ENCODE measurements around the gene KCTD13. TPM values are rescaled to one million over a fixed set of nuclear protein-coding genes. Genes with fewer than 3 reads are reported as not detected.
A peak's percentile ranks its signal among the peaks of the same experiment; 100 is the strongest.

The KCTD13 gene, protein sequence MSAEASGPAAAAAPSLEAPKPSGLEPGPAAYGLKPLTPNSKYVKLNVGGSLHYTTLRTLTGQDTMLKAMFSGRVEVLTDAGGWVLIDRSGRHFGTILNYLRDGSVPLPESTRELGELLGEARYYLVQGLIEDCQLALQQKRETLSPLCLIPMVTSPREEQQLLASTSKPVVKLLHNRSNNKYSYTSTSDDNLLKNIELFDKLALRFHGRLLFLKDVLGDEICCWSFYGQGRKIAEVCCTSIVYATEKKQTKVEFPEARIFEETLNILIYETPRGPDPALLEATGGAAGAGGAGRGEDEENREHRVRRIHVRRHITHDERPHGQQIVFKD
- total RNA-seq (10 to 100 TPM; 25.0 to 31.4 TPM), polyA plus RNA-seq (10 to 100 TPM in 1 of 2 donors, 1 to 10 TPM in 1; 5.3 to 20.8 TPM)
- long read RNA-seq, donor 1, transcript KCTD13-208 (6 exons, 2,528 nt), result major isoform, 13 of 19 reads
- long read RNA-seq, donor 1, partial matches to known transcripts, result 2 of 19 reads
- long read RNA-seq, donor 1, other reads (novel, unspliced or antisense), result 3 of 19 reads
- long read RNA-seq, donor 2, partial matches to known transcripts, result 0 of 9 reads
- long read RNA-seq, donor 2, other reads (novel, unspliced or antisense), result 7 of 9 reads

DNA sequence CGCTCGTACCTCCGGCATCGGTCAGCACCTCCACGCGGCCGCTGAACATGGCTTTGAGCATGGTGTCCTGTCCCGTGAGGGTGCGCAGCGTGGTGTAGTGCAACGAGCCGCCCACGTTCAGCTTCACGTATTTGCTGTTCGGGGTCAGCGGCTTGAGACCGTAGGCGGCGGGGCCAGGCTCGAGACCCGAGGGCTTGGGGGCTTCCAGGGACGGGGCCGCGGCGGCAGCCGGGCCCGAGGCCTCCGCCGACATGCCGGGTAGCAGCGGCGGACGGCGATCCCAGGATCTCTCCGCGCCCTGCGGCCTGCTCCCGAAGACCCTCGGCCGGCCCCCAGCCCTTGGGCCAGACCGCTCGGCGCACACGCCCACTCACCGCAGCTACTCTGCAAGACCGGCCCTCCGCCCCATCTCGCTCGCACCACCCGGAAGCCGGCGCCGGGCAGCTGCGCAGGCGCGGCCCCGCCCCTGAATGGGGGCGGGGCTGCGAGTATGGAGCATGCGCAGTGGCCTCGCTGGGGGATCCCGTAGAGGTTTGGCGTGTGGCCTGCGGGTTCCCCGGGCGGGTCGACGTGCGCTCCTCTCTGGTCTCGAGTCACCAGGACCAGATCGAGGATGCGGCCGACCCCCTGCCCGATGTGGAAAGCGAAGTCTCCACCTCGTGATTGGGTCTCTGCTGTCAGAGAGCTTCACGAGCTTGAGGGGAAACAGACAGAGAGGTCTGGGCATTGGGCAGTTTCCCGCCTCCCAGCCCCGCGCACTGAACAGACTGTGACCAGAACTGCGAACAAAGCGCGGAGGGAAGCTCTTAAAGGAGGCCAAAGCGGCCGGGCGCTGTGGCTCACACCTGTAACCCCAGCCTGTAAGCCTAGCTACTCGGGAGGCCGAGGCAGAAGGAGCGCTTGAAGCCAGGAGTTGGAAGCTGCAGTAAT is at the start of gene KCTD13:
Gene KCTD13, minus strand, starts transcription at position 446 of the 930 bp plus-strand sequence. Its CDS starts 193 bp downstream, at position 253.
- no peaks in the 10 kb centered on the region for H3K9me3 ChIP-seq (ENCODE audit: control insufficient read depth, low read length)
- DNase-seq (peak; percentile 88 to 95), ATAC-seq (ENCODE audit: low FRiP score) (peak; percentile 99)
- H3K27ac ChIP-seq (ENCODE audit: low read depth in 1 of 2, low read length in 2 of 2), result peak within 1 kb of the TSS in 1 of 2 donors; percentile 55
- H3K4me3 ChIP-seq (ENCODE audit: low read length in 2 of 2), result peak within 1 kb of the TSS; percentile 80 to 85
- no peaks in the 10 kb centered on the region for H3K27me3 ChIP-seq (ENCODE audit: control insufficient read depth in 1 of 2, insufficient read depth in 2 of 2, low read length in 1 of 2)
- H3K4me1 ChIP-seq (ENCODE audit: control insufficient read depth in 1 of 2, insufficient read depth in 2 of 2, low read length in 2 of 2), result no peaks in the 10 kb centered on the region
- intact Hi-C loops (cut with DNase I), result loop anchor here (2.0 to 5.0 kb wide), 3 partner anchors 35 to 69 kb away; partner anchors contain the start of genes HIRIP3 (in 1 of the 2) and TMEM219 (in 1 of the 2)
- no peaks in the 10 kb centered on the region for H3K36me3 ChIP-seq (ENCODE audit: control insufficient read depth in 1 of 2, insufficient read depth in 2 of 2, low read length in 1 of 2)
- 0 to 1% methylated on average over 62 to 89 of the region's 89 CpGs for WGBS, 2 donors

DNA sequence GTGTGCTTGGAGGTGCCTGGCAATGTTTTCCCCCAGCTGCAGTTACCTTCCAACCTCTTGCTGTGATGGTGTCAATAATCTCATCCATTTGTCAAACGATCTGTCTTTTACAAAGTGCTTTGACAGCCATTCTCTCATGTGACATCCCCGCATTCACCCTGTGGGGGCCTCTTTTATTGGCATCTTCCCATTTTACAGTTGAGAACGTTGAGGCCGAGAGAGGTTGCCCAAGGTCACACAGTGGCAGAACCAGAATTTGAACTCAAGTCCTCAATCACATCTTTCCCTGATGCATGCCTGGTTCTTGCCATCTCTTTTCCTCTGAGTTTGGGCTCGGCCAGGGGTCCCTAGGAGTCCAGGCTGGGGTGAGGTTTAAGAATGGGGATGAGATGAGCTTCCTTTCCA is 49.1 kb upstream of the KCTD13 start:
- peak in 1 of 2 donors; percentile 8 for DNase-seq
- Histone ChIP-seq H3K27ac (ENCODE audit: low read depth in 1 of 2, low read length in 2 of 2) (no peak overlapping the region), H3K9me3 (ENCODE audit: control insufficient read depth, low read length) (no peaks in the 10 kb centered on the region), H3K4me3 (ENCODE audit: low read length in 2 of 2) (peak overlapping the region in 1 of 2 donors; percentile 85), H3K4me1 (ENCODE audit: control insufficient read depth in 1 of 2, insufficient read depth in 2 of 2, low read length in 2 of 2) (peaks cover 0 to 4% of the 10 kb centered on the region in 2 donors), H3K36me3 (ENCODE audit: control insufficient read depth in 1 of 2, insufficient read depth in 2 of 2, low read length in 1 of 2) (no peaks in the 10 kb centered on the region), H3K27me3 (ENCODE audit: control insufficient read depth in 1 of 2, insufficient read depth in 2 of 2, low read length in 1 of 2) (no peaks in the 10 kb centered on the region)
- no peak for ATAC-seq (ENCODE audit: low FRiP score)
- intact Hi-C loops (cut with DNase I), result no loop called here
- WGBS, 2 donors, result 55 to 58% methylated on average over 5 of the region's 5 CpGs

DNA sequence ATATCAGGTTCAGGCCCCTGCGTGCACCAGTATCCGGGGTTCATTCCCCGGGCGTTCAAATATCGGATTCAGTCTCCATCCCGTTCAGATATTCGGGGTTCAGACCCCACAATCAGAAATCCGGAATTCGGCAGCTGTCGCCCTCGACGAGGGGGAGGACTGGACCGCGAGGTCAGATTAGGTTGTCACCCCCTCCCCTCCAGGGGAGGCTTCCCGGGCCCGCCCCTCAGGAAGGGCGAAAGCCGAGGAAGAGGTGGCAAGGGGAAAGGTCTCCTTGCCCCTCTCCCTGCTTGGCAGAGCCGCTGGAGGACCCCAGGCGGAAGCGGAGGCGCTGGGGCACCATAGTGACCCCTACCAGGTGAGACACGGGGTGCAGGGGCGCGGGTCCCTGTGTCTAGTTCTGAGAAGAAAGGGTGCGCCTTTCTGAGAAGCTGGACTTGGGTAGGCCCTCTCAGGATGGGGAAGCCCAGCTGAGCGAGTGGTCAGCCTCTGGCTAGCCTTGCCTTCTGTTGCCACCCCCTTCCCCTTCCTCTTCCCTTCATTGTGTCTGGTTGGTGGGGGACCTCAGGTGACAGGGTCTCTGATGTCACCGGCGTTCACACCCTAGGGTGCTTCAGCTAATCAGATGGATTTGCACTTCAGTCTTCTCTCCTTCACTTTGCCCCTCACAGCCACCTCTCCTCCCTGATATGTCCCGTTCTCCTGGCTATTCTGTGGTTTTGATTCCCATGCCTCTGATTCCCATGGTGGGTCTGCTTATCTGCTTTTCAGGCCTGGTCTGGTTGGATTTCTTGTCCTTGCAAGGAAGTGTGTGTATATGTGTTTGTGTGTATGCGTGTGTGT is 48.5 kb upstream of the KCTD13 start:
- intact Hi-C loops (cut with DNase I), result no loop called here
- Histone ChIP-seq H3K4me1 (ENCODE audit: control insufficient read depth in 1 of 2, insufficient read depth in 2 of 2, low read length in 2 of 2) (peaks cover 0 to 4% of the 10 kb centered on the region in 2 donors), H3K27me3 (ENCODE audit: control insufficient read depth in 1 of 2, insufficient read depth in 2 of 2, low read length in 1 of 2) (no peaks in the 10 kb centered on the region), H3K4me3 (ENCODE audit: low read length in 2 of 2) (peak overlapping the region; percentile 80 to 85), H3K9me3 (ENCODE audit: control insufficient read depth, low read length) (no peaks in the 10 kb centered on the region), H3K27ac (ENCODE audit: low read depth in 1 of 2, low read length in 2 of 2) (no peak overlapping the region), H3K36me3 (ENCODE audit: control insufficient read depth in 1 of 2, insufficient read depth in 2 of 2, low read length in 1 of 2) (no peaks in the 10 kb centered on the region)
- WGBS, 2 donors, result 1% methylated on average over 31 of the region's 31 CpGs
- peak; percentile 26 for ATAC-seq (ENCODE audit: low FRiP score)
- DNase-seq, result peak; percentile 59 to 73

DNA sequence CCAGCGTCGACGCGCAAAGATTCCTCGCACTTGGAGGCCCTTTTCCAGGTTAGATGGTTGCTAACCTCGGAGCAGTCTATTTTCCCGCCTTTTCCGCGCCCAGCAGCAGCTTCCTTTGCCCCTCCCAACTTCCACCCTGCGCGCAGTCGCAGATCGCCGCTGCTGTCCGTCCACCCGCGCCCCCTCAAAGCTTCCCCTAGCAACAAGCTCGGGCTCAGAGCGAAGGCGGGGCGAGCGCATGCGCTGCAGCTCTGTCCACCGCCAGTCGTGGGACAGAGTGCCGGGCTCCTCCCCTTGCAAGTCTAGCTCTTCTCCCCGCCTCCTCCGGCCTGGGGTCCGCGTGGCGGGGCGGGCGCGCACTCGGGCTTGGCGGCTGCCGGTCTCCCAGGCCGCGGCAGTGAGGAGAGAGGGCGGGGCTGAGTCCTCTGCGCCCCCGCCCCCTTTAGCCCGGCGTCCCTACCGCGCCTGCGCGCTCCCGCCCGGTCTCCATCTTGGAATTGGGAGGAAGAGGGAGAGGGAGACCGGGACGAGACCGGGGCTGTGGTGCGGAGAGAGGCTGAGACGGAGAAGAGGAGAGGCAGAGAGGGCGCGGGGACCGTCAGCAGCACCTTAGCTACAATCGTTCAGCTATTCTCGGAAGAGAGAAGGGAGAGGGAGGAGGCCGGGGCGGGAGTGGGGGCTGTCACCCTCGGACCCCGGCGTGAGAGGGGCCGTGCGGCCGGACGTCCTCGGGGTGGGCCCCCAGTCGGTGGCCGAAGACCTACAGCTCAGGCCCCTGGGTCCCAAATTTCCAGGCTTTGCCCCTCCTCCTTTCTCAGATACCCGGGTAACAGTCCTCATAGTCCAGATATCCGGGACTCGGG is 47.6 kb upstream of the KCTD13 start, which contains the start of gene TAOK2:
Gene TAOK2, plus strand, starts transcription at position 485 of the 863 bp plus-strand sequence. CDS start 3,905 bp downstream, outside the sequence.
- DNase-seq (peak; percentile 99 to 100), ATAC-seq (ENCODE audit: low FRiP score) (peak; percentile 99)
- no peaks in the 10 kb centered on the region for H3K9me3 ChIP-seq (ENCODE audit: control insufficient read depth, low read length)
- H3K27ac ChIP-seq (ENCODE audit: low read depth in 1 of 2, low read length in 2 of 2), result peak within 1 kb of the TSS in 1 of 2 donors; percentile 55
- peak within 1 kb of the TSS; percentile 80 to 85 for H3K4me3 ChIP-seq (ENCODE audit: low read length in 2 of 2)
- no peaks in the 10 kb centered on the region for H3K27me3 ChIP-seq (ENCODE audit: control insufficient read depth in 1 of 2, insufficient read depth in 2 of 2, low read length in 1 of 2)
- H3K36me3 ChIP-seq (ENCODE audit: control insufficient read depth in 1 of 2, insufficient read depth in 2 of 2, low read length in 1 of 2), result no peaks in the 10 kb centered on the region
- intact Hi-C loops (cut with DNase I), result no loop called here
- WGBS, 2 donors, result 2 to 3% methylated on average over 64 to 75 of the region's 75 CpGs
- H3K4me1 ChIP-seq (ENCODE audit: control insufficient read depth in 1 of 2, insufficient read depth in 2 of 2, low read length in 2 of 2), result peaks cover 0 to 4% of the 10 kb centered on the region in 2 donors

DNA sequence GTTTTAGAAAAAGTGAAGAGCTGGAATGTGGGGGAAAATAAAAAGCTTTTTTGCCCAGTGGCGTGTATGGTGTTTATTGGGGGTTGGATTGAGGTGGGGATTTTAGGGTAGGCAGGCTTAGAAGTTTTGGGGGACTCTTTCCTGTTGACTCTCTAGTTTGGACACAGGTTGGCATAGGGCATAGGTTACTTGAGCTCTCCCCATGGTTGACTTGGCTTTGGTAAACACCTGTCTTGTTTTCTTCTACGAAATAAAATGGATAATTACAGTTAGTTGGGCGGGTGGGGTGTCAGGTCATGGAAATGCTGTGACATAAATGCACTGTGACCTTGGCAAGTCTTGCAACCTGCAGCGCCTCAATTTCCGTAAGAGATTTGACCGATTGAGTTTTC is 47.0 kb upstream of the KCTD13 start:
- DNase-seq (no peak), ATAC-seq (ENCODE audit: low FRiP score) (no peak)
- Histone ChIP-seq H3K4me1 (ENCODE audit: control insufficient read depth in 1 of 2, insufficient read depth in 2 of 2, low read length in 2 of 2) (peaks cover 0 to 4% of the 10 kb centered on the region in 2 donors), H3K36me3 (ENCODE audit: control insufficient read depth in 1 of 2, insufficient read depth in 2 of 2, low read length in 1 of 2) (peaks cover 0 to 1% of the 10 kb centered on the region in 2 donors), H3K27ac (ENCODE audit: low read depth in 1 of 2, low read length in 2 of 2) (no peak overlapping the region), H3K4me3 (ENCODE audit: low read length in 2 of 2) (no peak overlapping the region), H3K27me3 (ENCODE audit: control insufficient read depth in 1 of 2, insufficient read depth in 2 of 2, low read length in 1 of 2) (no peaks in the 10 kb centered on the region), H3K9me3 (ENCODE audit: control insufficient read depth, low read length) (no peaks in the 10 kb centered on the region)
- WGBS, 2 donors, result 57 to 63% methylated on average over 6 of the region's 6 CpGs
- intact Hi-C loops (cut with DNase I), result no loop called here

DNA sequence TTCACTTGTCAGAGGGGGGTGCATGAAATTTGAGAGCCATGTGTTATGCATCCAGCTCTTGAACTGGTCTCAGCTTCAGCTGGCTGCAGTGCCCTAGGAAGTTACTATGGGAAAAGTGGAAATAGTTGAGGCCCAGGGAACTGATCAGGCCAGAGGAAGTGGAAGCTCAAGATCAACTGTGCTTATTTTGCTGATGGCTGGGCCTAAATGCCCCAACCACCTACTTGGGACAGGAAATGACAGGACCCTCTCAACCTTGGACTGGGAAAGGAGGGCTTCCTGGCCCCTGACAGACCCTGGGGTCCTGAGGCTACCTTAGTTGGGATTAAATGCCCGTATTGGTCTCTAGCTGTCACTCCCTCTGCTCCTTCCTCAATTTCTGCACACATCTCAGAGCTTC is 46.5 kb upstream of the KCTD13 start:
- no peaks in the 10 kb centered on the region for H3K27me3 ChIP-seq (ENCODE audit: control insufficient read depth in 1 of 2, insufficient read depth in 2 of 2, low read length in 1 of 2)
- no peaks in the 10 kb centered on the region for H3K9me3 ChIP-seq (ENCODE audit: control insufficient read depth, low read length)
- H3K36me3 ChIP-seq (ENCODE audit: control insufficient read depth in 1 of 2, insufficient read depth in 2 of 2, low read length in 1 of 2), result peaks cover 0 to 2% of the 10 kb centered on the region in 2 donors
- H3K27ac ChIP-seq (ENCODE audit: low read depth in 1 of 2, low read length in 2 of 2), result no peak overlapping the region
- H3K4me1 ChIP-seq (ENCODE audit: control insufficient read depth in 1 of 2, insufficient read depth in 2 of 2, low read length in 2 of 2), result peaks cover 0 to 4% of the 10 kb centered on the region in 2 donors
- no peak overlapping the region for H3K4me3 ChIP-seq (ENCODE audit: low read length in 2 of 2)
- intact Hi-C loops (cut with DNase I), result no loop called here
- ATAC-seq (ENCODE audit: low FRiP score) (no peak), DNase-seq (peak in 1 of 2 donors; percentile 10)
- 94 to 100% methylated on average over 1 of the region's 1 CpG for WGBS, 2 donors

DNA sequence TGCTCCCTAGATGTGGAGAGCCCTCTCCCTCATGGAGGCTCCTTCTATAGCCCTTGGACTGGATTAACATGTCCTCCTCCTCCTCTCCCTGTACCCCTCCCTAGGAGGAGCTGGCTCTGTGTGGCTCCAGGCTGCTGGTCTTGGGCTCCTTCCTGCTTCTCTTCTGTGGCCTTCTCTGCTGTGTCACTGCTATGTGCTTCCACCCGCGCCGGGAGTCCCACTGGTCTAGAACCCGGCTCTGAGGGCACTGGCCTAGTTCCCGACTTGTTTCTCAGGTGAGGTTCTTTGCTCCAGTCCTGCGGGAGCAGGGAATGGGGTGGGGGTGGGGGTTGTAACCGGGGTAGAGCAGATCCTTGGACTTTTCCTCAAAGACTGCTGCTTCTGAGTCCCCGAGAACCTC is 45.3 kb upstream of the KCTD13 start:
- Histone ChIP-seq H3K4me1 (ENCODE audit: control insufficient read depth in 1 of 2, insufficient read depth in 2 of 2, low read length in 2 of 2) (peaks cover 0 to 3% of the 10 kb centered on the region in 2 donors), H3K27ac (ENCODE audit: low read depth in 1 of 2, low read length in 2 of 2) (no peak overlapping the region), H3K27me3 (ENCODE audit: control insufficient read depth in 1 of 2, insufficient read depth in 2 of 2, low read length in 1 of 2) (no peaks in the 10 kb centered on the region), H3K9me3 (ENCODE audit: control insufficient read depth, low read length) (no peaks in the 10 kb centered on the region), H3K4me3 (ENCODE audit: low read length in 2 of 2) (no peak overlapping the region), H3K36me3 (ENCODE audit: control insufficient read depth in 1 of 2, insufficient read depth in 2 of 2, low read length in 1 of 2) (peaks cover 0 to 2% of the 10 kb centered on the region in 2 donors)
- WGBS, 2 donors, result 87% methylated on average over 8 of the region's 8 CpGs
- ATAC-seq (ENCODE audit: low FRiP score) (no peak), DNase-seq (peak in 1 of 2 donors; percentile 59)
- intact Hi-C loops (cut with DNase I), result no loop called here
